Measurements from ENCODE around the gene DLD.

DNA sequence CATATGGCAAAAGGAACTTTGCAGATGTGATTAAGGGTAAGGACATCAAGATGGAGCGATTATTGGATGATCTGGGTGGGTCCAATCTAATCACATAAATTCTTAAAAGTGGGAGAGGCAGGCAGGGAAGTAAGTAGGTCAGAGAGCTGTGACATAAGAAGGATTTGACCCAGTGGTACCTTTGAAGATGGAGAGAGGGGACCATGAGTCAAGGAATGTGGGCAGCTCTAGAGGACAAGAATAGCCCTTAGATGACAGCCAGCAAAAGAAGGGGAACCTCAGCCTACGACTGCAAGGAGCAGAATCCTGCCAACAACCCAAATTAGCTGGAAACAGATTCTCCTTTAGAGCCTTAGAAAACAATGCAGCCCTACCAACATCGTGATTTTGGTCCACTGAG, 77.5 kb downstream of the DLD start:
- TF ChIP-seq, protein P1, sequence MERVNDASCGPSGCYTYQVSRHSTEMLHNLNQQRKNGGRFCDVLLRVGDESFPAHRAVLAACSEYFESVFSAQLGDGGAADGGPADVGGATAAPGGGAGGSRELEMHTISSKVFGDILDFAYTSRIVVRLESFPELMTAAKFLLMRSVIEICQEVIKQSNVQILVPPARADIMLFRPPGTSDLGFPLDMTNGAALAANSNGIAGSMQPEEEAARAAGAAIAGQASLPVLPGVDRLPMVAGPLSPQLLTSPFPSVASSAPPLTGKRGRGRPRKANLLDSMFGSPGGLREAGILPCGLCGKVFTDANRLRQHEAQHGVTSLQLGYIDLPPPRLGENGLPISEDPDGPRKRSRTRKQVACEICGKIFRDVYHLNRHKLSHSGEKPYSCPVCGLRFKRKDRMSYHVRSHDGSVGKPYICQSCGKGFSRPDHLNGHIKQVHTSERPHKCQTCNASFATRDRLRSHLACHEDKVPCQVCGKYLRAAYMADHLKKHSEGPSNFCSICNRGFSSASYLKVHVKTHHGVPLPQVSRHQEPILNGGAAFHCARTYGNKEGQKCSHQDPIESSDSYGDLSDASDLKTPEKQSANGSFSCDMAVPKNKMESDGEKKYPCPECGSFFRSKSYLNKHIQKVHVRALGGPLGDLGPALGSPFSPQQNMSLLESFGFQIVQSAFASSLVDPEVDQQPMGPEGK (CRISPR knock-in tag; IDR thresholded peaks at IDR 0.05; ENCODE audit: borderline replicate concordance), result no peak
- TF ChIP-seq ESRRG (CRISPR knock-in tag; IDR thresholded peaks at IDR 0.05) (no peak), CSDC2 (CRISPR knock-in tag; IDR thresholded peaks at IDR 0.05) (no peak), ZFP3 (CRISPR knock-in tag; IDR thresholded peaks at IDR 0.05) (no peak), ZC3H10 (CRISPR knock-in tag; IDR thresholded peaks at IDR 0.05) (no peak), ZNF70 (CRISPR knock-in tag; IDR thresholded peaks at IDR 0.05) (no peak), RARB (CRISPR knock-in tag; IDR thresholded peaks at IDR 0.05) (no peak), SNAI2 (CRISPR knock-in tag; IDR thresholded peaks at IDR 0.05) (no peak), ZFP30 (CRISPR knock-in tag; IDR thresholded peaks at IDR 0.05) (no peak), ARNTL (CRISPR knock-in tag; IDR thresholded peaks at IDR 0.05; ENCODE audit: borderline replicate concordance, low read depth) (no peak), ISL1 (CRISPR knock-in tag; IDR thresholded peaks at IDR 0.05) (no peak)
- TF ChIP-seq, protein P2, sequence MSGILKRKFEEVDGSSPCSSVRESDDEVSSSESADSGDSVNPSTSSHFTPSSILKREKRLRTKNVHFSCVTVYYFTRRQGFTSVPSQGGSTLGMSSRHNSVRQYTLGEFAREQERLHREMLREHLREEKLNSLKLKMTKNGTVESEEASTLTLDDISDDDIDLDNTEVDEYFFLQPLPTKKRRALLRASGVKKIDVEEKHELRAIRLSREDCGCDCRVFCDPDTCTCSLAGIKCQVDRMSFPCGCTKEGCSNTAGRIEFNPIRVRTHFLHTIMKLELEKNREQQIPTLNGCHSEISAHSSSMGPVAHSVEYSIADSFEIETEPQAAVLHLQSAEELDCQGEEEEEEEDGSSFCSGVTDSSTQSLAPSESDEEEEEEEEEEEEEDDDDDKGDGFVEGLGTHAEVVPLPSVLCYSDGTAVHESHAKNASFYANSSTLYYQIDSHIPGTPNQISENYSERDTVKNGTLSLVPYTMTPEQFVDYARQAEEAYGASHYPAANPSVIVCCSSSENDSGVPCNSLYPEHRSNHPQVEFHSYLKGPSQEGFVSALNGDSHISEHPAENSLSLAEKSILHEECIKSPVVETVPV (CRISPR knock-in tag; IDR thresholded peaks at IDR 0.05), result no peak
- TF ChIP-seq, protein P3, sequence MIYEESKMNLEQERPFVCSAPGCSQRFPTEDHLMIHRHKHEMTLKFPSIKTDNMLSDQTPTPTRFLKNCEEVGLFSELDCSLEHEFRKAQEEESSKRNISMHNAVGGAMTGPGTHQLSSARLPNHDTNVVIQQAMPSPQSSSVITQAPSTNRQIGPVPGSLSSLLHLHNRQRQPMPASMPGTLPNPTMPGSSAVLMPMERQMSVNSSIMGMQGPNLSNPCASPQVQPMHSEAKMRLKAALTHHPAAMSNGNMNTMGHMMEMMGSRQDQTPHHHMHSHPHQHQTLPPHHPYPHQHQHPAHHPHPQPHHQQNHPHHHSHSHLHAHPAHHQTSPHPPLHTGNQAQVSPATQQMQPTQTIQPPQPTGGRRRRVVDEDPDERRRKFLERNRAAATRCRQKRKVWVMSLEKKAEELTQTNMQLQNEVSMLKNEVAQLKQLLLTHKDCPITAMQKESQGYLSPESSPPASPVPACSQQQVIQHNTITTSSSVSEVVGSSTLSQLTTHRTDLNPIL (CRISPR knock-in tag; IDR thresholded peaks at IDR 0.05; ENCODE audit: low read depth), result no peak
